Measurements from ENCODE around the gene BPI. TPM values are rescaled to one million over a fixed set of nuclear protein-coding genes. Genes with fewer than 3 reads are reported as not detected.
"Not testable (repeated sequence)": the region's sequence is repeated elsewhere in the genome, so short reads cannot be mapped to it uniquely, and the experiment has no call there.

Gene BPI
- total and polyA plus RNA-seq, 2 donors = 0.09 to 0.32 TPM

DNA sequence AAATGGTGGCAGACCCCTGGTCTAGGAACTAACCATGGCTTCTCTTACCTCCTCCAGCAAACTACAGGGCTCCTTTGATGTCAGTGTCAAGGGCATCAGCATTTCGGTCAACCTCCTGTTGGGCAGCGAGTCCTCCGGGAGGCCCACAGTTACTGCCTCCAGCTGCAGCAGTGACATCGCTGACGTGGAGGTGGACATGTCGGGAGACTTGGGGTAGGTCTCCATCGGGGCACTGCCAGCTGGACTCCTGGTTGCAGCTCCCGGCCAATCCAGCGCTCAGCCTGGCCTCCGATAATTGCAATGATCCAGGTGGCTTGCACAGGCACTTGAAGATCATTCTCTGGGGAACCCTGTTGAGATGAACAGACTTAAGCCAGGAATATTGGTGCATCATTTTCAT lies 50.3 kb downstream of the BPI start:
- Histone ChIP-seq H3K4me3 (ENCODE audit: low read depth, low read length) (no peak overlapping the region), H3K27ac (ENCODE audit: low read depth) (no peak overlapping the region), H3K4me1 (ENCODE audit: insufficient read depth) (no peaks in the 10 kb centered on the region), H3K36me3 (ENCODE audit: insufficient read depth) (no peaks in the 10 kb centered on the region)
- no peak for DNase-seq (ENCODE audit: extremely low spot score)
- 94% methylated on average over 10 of the region's 10 CpGs for WGBS

GRCh38 chr20:38355161-38356012 lies 51.4 kb downstream of the BPI start:
- Histone ChIP-seq H3K4me1 (ENCODE audit: insufficient read depth) (no peaks in the 10 kb centered on the region), H3K4me3 (ENCODE audit: low read depth, low read length) (no peak overlapping the region), H3K27ac (ENCODE audit: low read depth) (no peak overlapping the region), H3K36me3 (ENCODE audit: insufficient read depth) (no peaks in the 10 kb centered on the region)
- no peak for DNase-seq (ENCODE audit: extremely low spot score)
- WGBS = 77% methylated on average over 18 of the region's 18 CpGs

GRCh38 chr20:38357653-38358207 lies 53.8 kb downstream of the BPI start:
- no peak overlapping the region for H3K4me3 ChIP-seq (ENCODE audit: low read depth, low read length)
- H3K27ac ChIP-seq (ENCODE audit: low read depth) = no peak overlapping the region
- no peak for DNase-seq (ENCODE audit: extremely low spot score)
- no peaks in the 10 kb centered on the region for H3K4me1 ChIP-seq (ENCODE audit: insufficient read depth)
- no peaks in the 10 kb centered on the region for H3K36me3 ChIP-seq (ENCODE audit: insufficient read depth)
- WGBS = 83% methylated on average over 7 of the region's 7 CpGs

GRCh38 chr20:38358556-38358955 lies 54.6 kb downstream of the BPI start:
- no peaks in the 10 kb centered on the region for H3K4me1 ChIP-seq (ENCODE audit: insufficient read depth)
- no peak for DNase-seq (ENCODE audit: extremely low spot score)
- H3K27ac ChIP-seq (ENCODE audit: low read depth) = no peak overlapping the region
- WGBS = 83% methylated on average over 7 of the region's 7 CpGs
- H3K36me3 ChIP-seq (ENCODE audit: insufficient read depth) = no peaks in the 10 kb centered on the region
- H3K4me3 ChIP-seq (ENCODE audit: low read depth, low read length) = no peak overlapping the region

DNA sequence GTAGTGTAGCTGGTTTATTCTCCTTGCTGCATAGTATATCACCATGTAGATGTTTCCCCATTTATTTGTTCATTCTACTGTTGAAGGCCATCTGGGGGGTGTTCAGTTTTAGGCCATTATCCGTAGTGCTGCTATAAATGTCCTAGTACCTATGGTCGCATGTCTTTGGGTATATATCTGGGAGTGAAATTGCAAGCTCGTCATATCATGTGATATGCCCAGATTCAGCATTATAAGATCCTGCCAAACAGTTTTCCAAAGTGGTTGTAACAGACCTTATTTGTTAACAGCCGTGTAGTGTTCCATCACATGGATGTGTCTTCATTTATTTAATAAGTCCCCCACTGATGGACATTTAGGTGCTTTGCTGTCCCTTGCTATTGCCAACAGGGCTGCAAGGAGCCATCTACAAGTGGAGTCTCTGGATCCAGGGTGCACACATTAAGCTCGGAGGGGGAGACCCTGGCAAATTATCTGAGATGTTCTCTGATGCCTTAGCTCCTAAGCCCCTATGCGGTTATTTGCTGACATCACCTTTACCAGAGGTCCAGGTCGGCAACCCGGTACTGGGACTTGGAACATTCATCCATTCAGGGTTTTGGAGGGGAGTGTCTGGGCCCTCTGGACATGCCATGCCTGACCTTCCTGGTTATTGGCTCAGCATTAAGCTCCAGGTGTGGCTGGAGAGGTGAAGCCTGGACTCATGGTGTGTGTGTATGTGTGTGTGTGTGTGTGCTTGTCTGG lies 59.2 kb downstream of the BPI start:
- no peak for DNase-seq (ENCODE audit: extremely low spot score)
- H3K4me3 ChIP-seq (ENCODE audit: low read depth, low read length) = no peak overlapping the region
- 92% methylated on average over 8 of the region's 8 CpGs for WGBS
- no peaks in the 10 kb centered on the region for H3K36me3 ChIP-seq (ENCODE audit: insufficient read depth)
- H3K4me1 ChIP-seq (ENCODE audit: insufficient read depth) = no peaks in the 10 kb centered on the region
- H3K27ac ChIP-seq (ENCODE audit: low read depth) = no peak overlapping the region

DNA sequence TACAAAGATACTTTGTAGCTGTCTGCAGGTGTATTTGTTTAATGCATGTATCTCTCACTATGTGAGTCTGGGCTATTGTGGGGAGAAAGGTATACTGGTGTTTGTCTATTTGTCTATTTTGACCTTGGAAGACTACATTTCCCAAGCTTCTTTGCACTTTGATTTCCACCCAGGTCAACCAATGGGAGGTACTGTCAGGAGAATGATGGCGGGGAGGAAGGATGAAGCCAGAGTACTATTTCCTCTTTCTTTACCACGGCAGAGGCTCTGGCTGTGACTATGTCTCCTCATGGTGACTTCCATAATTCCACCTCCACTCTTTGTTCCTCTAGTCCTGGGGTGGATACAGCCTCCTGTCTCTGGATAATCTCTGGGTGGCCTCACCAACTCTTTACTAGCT lies 65.4 kb downstream of the BPI start:
- 41% methylated on average over 2 of the region's 2 CpGs for WGBS
- no peak for DNase-seq (ENCODE audit: extremely low spot score)
- no peaks in the 10 kb centered on the region for H3K36me3 ChIP-seq (ENCODE audit: insufficient read depth)
- no peak overlapping the region for H3K27ac ChIP-seq (ENCODE audit: low read depth)
- no peaks in the 10 kb centered on the region for H3K4me1 ChIP-seq (ENCODE audit: insufficient read depth)
- no peak overlapping the region for H3K4me3 ChIP-seq (ENCODE audit: low read depth, low read length)

- Histone ChIP-seq H3K27ac (ENCODE audit: low read depth) (no peak overlapping the region), H3K4me3 (ENCODE audit: low read depth, low read length) (no peak overlapping the region), H3K36me3 (ENCODE audit: insufficient read depth) (no peaks in the 10 kb centered on the region), H3K4me1 (ENCODE audit: insufficient read depth) (no peaks in the 10 kb centered on the region)
- 47% methylated on average over 5 of the region's 5 CpGs for WGBS
- DNase-seq (ENCODE audit: extremely low spot score) = no peak
Observed at GRCh38 chr20:38372806-38373205, 68.8 kb downstream of the BPI start.

DNA sequence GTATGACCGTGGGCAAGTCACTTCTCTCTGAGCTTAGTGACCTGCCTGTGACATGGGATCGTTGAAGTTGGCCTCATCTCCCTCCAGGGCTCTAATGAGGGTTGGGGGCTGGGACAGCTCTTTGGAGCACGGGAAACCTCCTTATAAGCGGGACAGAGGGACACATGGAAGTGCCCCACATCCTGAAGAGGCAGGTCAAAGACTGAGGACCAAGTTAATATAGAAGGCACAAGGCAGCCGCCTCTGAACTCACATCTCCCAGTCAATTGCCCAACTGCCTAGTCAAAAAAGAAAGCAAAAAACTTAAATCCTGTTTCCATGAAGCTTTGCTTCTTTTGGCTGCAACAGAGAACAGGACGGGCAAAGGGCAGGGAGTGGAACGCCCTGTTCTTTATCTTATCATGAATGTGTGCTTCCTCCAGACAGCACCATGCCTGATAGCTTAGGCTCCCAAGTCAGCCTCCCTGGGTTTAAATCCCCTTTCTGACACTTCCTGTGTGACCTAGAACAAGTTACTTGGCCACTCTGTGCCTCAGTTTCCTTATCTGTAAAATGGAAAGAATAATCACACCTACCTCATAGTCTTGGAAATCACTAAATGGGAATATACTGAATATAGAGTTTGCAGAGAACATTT lies 69.4 kb downstream of the BPI start:
- Histone ChIP-seq H3K27ac (ENCODE audit: low read depth) (no peak overlapping the region), H3K4me3 (ENCODE audit: low read depth, low read length) (no peak overlapping the region), H3K36me3 (ENCODE audit: insufficient read depth) (no peaks in the 10 kb centered on the region), H3K4me1 (ENCODE audit: insufficient read depth) (no peaks in the 10 kb centered on the region)
- WGBS = 38% methylated on average over 7 of the region's 7 CpGs
- DNase-seq (ENCODE audit: extremely low spot score) = no peak

GRCh38 chr20:38373898-38374297 lies 69.9 kb downstream of the BPI start:
- Histone ChIP-seq H3K27ac (ENCODE audit: low read depth) (no peak overlapping the region), H3K36me3 (ENCODE audit: insufficient read depth) (no peaks in the 10 kb centered on the region), H3K4me3 (ENCODE audit: low read depth, low read length) (no peak overlapping the region), H3K4me1 (ENCODE audit: insufficient read depth) (no peaks in the 10 kb centered on the region)
- DNase-seq (ENCODE audit: extremely low spot score) = no peak
- WGBS = 86% methylated on average over 5 of the region's 5 CpGs

DNA sequence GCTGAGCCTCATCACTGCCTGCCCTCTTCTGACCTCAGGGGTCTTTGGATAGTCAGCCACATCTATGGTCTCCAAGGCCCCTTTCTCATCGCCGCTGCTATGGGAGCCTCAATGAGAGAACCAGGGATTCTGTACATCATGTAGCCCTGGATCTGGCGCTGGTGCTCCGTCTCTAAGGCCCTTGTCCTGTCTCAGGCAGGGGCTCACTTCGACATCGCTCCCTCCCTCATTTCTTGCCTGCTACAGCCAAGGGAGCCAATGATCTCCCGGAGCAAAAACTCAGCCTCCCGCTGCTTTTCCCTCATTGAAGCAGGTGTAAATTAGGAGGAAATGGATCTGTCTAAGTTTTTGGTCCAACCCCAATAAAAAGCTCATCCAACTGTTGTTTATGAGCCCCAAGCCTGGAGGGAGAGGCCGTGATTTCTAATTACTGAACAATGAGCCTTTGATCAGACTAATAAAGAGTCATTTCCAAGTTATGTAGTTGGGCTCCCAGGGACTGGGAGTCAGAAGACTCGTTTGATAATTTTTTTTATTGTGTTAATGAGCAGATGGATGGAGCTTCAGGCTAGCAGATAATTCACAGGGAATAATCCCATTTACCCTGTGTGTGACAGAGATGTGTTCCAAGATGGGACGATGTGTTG lies 73.2 kb downstream of the BPI start:
- no peaks in the 10 kb centered on the region for H3K36me3 ChIP-seq (ENCODE audit: insufficient read depth)
- H3K27ac ChIP-seq (ENCODE audit: low read depth) = no peak overlapping the region
- no peak for DNase-seq (ENCODE audit: extremely low spot score)
- H3K4me1 ChIP-seq (ENCODE audit: insufficient read depth) = no peaks in the 10 kb centered on the region
- H3K4me3 ChIP-seq (ENCODE audit: low read depth, low read length) = no peak overlapping the region
- WGBS = 74% methylated on average over 11 of the region's 11 CpGs

GRCh38 chr20:38377838-38378237 lies 73.9 kb downstream of the BPI start:
- not testable (repeated sequence) for H3K4me3 ChIP-seq (ENCODE audit: low read depth, low read length); DNase-seq (ENCODE audit: extremely low spot score); H3K36me3 ChIP-seq (ENCODE audit: insufficient read depth); H3K4me1 ChIP-seq (ENCODE audit: insufficient read depth); H3K27ac ChIP-seq (ENCODE audit: low read depth)
- 83% methylated on average over 2 of the region's 5 CpGs for WGBS

GRCh38 chr20:38383147-38383546 lies 79.2 kb downstream of the BPI start:
- Histone ChIP-seq H3K27ac (ENCODE audit: low read depth) (no peak overlapping the region), H3K4me1 (ENCODE audit: insufficient read depth) (no peaks in the 10 kb centered on the region), H3K4me3 (ENCODE audit: low read depth, low read length) (no peak overlapping the region), H3K36me3 (ENCODE audit: insufficient read depth) (no peaks in the 10 kb centered on the region)
- DNase-seq (ENCODE audit: extremely low spot score) = no peak
- 81% methylated on average over 4 of the region's 4 CpGs for WGBS

DNA sequence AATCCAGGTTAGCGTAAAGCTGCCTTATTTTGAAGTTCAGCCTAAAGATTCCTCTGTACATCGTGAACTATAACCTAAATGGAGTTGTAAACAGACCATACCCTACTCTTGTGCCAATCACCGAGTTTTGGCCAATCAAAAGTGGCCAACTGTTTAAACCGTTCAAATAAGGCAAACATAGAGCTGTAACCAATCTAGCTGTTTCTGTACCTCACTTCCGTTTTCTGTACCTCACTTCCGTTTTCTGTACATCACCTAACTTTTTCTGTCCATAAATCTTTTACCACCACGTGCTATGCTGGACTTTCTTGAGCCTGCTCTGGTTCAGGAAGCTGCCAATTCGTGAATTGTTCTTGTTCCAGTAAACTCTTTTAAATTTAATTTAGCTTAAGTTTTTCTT lies 82.0 kb downstream of the BPI start:
- Histone ChIP-seq H3K4me3 (ENCODE audit: low read depth, low read length) (no peak overlapping the region), H3K36me3 (ENCODE audit: insufficient read depth) (no peaks in the 10 kb centered on the region), H3K4me1 (ENCODE audit: insufficient read depth) (no peaks in the 10 kb centered on the region), H3K27ac (ENCODE audit: low read depth) (no peak overlapping the region)
- 75% methylated on average over 8 of the region's 8 CpGs for WGBS
- no peak for DNase-seq (ENCODE audit: extremely low spot score)

Measured in urinary bladder (tissue), 4 donors.